B cell (primary cell): ENCODE data around the gene THADA. TPM values are rescaled to one million over a fixed set of nuclear protein-coding genes. Genes with fewer than 3 reads are reported as not detected.

Experiments used
- ATAC-seq: fragments of 200-7000 bp; cut with Tn5 transposase; one replicate; pipeline ENCODE4 v1.10.0; 2021; ENCODE audit warnings: low read depth, mild to moderate bottlenecking, moderate number of reproducible peaks, moderate library complexity
- CTCF ChIA-PET: fragments of 350-600 bp; sonication (Branson Sonifier 250); formaldehyde crosslinking; loops from one replicate; lab custom pipeline; 2021; ENCODE audit warnings: antibody characterized with exemption, inconsistent platforms; lab: Charles Lee
- POLR2A ChIA-PET: fragments of 350-600 bp; sonication (Branson Sonifier 250); formaldehyde crosslinking; loops from one replicate; lab custom pipeline; 2021; ENCODE audit warnings: antibody characterized with exemption; lab: Charles Lee
- DNase-seq: peaks from one replicate; pipeline ENCODE4 v3.0.0; 2013
- H2AFZ ChIP-seq: 2 replicates; pipeline ENCODE4 v1.6.1; 2012; ENCODE audit warnings: mild to moderate bottlenecking, low read depth, low read length; ENCODE audit not compliant: insufficient read depth, poor library complexity, severe bottlenecking
- H3K27ac ChIP-seq, 2 donors: 1 replicate in 1 of 2; 2 replicates in 1 of 2; pipeline ENCODE4 v1.5.1; 2012 to 2013; ENCODE audit warnings: low read length in 2 of 2, mild to moderate bottlenecking in 2 of 2, moderate library complexity in 1 of 2
- H3K27me3 ChIP-seq, 4 experiments: fragments of 200-600 bp in 1 of 4; sonication (generic) in 1 of 4; replicated peaks in 1 of 4; 1 replicate in 2 of 4; 2 replicates in 2 of 4; pipeline versions ENCODE4 v1.6.1 to v1.7.0; 2013 to 2016; ENCODE audit warnings: low read length in 3 of 4, mild to moderate bottlenecking in 2 of 4, mixed read lengths in 1 of 4, moderate library complexity in 1 of 4; ENCODE audit not compliant: insufficient read depth in 4 of 4, control insufficient read depth in 3 of 4; ENCODE audit errors: control extremely low read depth in 1 of 4
- H3K36me3 ChIP-seq, 2 experiments: replicated peaks in 1 of 2; 1 replicate in 1 of 2; 2 replicates in 1 of 2; pipeline versions ENCODE4 v1.6.1 to v1.7.1; 2013; ENCODE audit warnings: low read length in 1 of 2; ENCODE audit not compliant: insufficient read depth in 2 of 2, control insufficient read depth in 1 of 2; ENCODE audit errors: control extremely low read depth in 1 of 2, extremely low read depth in 1 of 2
- H3K4me1 ChIP-seq, 2 donors: fragments of 200-600 bp in 1 of 2; sonication (generic) in 1 of 2; 1 replicate in 1 of 2; 2 replicates in 1 of 2; pipeline versions ENCODE4 v1.5.1 to v1.6.1; 2013 to 2017; ENCODE audit warnings: low read length in 2 of 2; ENCODE audit not compliant: control insufficient read depth in 2 of 2, insufficient read depth in 2 of 2
- H3K4me2 ChIP-seq: replicated peaks from 2 replicates; pipeline ENCODE3; 2012; ENCODE audit warnings: mild to moderate bottlenecking, low read depth, low read length; ENCODE audit not compliant: poor library complexity, severe bottlenecking
- H3K4me3 ChIP-seq, 5 experiments: fragments of 200-600 bp in 1 of 5; sonication (generic) in 1 of 5; 1 replicate in 3 of 5; 2 replicates in 2 of 5; pipeline versions ENCODE4 v1.5.1 to v1.7.0; 2011 to 2016; ENCODE audit warnings: low read length in 4 of 5, mild to moderate bottlenecking in 4 of 5, low read depth in 2 of 5, control low read depth in 1 of 5, moderate library complexity in 1 of 5; ENCODE audit not compliant: insufficient read depth in 1 of 5; ENCODE audit errors: control extremely low read depth in 1 of 5, extremely low read depth in 1 of 5
- H3K79me2 ChIP-seq: fragments of 200-600 bp; sonication (generic); one replicate; pipeline ENCODE4 v1.6.0; 2016; ENCODE audit warnings: low read length; ENCODE audit not compliant: control insufficient read depth, insufficient read depth
- H3K9ac ChIP-seq: fragments of 200-600 bp; sonication (generic); 2 replicates; pipeline ENCODE4 v1.6.1; 2017; ENCODE audit warnings: mild to moderate bottlenecking, low read length, moderate library complexity
- H3K9me3 ChIP-seq, 3 donors: one replicate each; pipeline versions ENCODE4 v1.6.1 to v1.7.1; 2013; ENCODE audit warnings: low read length in 2 of 3; ENCODE audit not compliant: control insufficient read depth in 2 of 3, insufficient read depth in 1 of 3; ENCODE audit errors: control extremely low read depth in 1 of 3
- H4K20me1 ChIP-seq: 2 replicates; pipeline ENCODE4 v1.6.0; 2012; ENCODE audit warnings: mild to moderate bottlenecking, low read length; ENCODE audit not compliant: insufficient read depth, control insufficient read depth, poor library complexity, severe bottlenecking
- H3K27ac Mint-ChIP-seq: one replicate; pipeline ENCODE4 v1.8.0; 2021; ENCODE audit warnings: mixed read lengths
- H3K27me3 Mint-ChIP-seq: one replicate; pipeline ENCODE4 v1.8.0; 2021; ENCODE audit warnings: mixed read lengths
- H3K4me1 Mint-ChIP-seq: one replicate; pipeline ENCODE4 v1.8.0; 2021; ENCODE audit warnings: mixed read lengths
- H3K4me3 Mint-ChIP-seq: one replicate; pipeline ENCODE4 v1.8.0; 2021; ENCODE audit warnings: mixed read lengths
- H3K9me3 Mint-ChIP-seq: one replicate; pipeline ENCODE4 v1.8.0; 2022; ENCODE audit warnings: mixed read lengths; ENCODE audit not compliant: insufficient read depth
- EZH2 ChIP-seq: IDR thresholded peaks from 2 replicates; pipeline ENCODE4 v1.6.1; 2012; ENCODE audit warnings: borderline replicate concordance, low read depth, mild to moderate bottlenecking, moderate library complexity, low read length; ENCODE audit not compliant: insufficient read depth, poor library complexity, severe bottlenecking
- WGBS: methylation state at CpG from one replicate; pipeline ENCODE4 v1.1.5; 2013; ENCODE audit warnings: missing lambda C conversion rate; ENCODE audit not compliant: insufficient coverage; 5-methylcytosine and 5-hydroxymethylcytosine counted together
- intact Hi-C: fragments of 100-400 bp; cut with micrococcal nuclease; formaldehyde crosslinking; loops from one replicate; pipeline ENCODE4 v1.10.0; 2022
- polyA plus RNA-seq: library from polyadenylated mRNA; depleted of rRNA; stranded (reverse); fragments of >200 nt; gene quantifications from 2 replicates; pipeline ENCODE4 v1.2.3, GENCODE V29; 2012
- total RNA-seq, 2 donors: library from RNA; stranded (reverse); fragments of 120-200 nt in 1 of 2; gene quantifications; 1 replicate in 1 of 2; 2 replicates in 1 of 2; pipeline versions ENCODE4 v1.2.3 to v1.2.4, GENCODE V29; 2013 to 2022
- TF ChIP-seq, protein P1 (sequence below): fragments of 200-600 bp; IDR thresholded peaks from one replicate; pipeline ENCODE4 v1.8.0; 2022; ENCODE audit warnings: antibody characterized with exemption, mild to moderate bottlenecking

THADA gene
- total and polyA plus RNA-seq, 2 donors (not counting 1 experiment from before 2014, with no cell fraction given), result 17.6 to 48.5 TPM

DNA sequence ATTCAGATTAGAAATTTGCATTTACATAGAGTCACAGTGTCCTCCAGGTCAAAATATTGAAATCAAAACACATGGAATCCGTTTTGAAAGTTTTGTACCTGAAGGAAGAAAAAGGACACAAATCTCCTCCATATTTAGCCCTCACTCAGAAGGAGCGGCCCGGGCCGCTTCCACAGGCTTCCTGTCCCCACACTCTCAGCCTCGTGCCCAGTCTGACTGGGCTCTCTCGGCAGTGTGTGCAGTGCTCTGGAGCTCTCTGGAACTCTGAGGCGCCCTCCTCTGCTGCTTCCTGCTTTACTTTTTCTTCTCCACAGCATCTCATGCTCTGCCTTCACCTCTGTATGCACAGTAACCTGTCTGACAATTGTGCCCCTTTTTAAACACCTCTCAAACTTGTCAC, 347.2 kb downstream of the THADA start:
- H3K9me3 Mint-ChIP-seq, result no peaks in the 10 kb centered on the region
- no peak overlapping the region for H3K4me3 Mint-ChIP-seq
- H3K9ac ChIP-seq, result no peak overlapping the region
- H2AFZ ChIP-seq, result no peak overlapping the region
- no peaks in the 10 kb centered on the region for H3K27me3 ChIP-seq
- ATAC-seq (no peak), DNase-seq (no peak)
- H3K9me3 ChIP-seq, result no peaks in the 10 kb centered on the region
- no peak overlapping the region for H3K4me2 ChIP-seq
- no peaks in the 10 kb centered on the region for H3K79me2 ChIP-seq
- ChIA-PET CTCF (no interaction called here), POLR2A (no interaction called here)
- no peak for TF ChIP-seq EZH2
- TF ChIP-seq, protein P1, sequence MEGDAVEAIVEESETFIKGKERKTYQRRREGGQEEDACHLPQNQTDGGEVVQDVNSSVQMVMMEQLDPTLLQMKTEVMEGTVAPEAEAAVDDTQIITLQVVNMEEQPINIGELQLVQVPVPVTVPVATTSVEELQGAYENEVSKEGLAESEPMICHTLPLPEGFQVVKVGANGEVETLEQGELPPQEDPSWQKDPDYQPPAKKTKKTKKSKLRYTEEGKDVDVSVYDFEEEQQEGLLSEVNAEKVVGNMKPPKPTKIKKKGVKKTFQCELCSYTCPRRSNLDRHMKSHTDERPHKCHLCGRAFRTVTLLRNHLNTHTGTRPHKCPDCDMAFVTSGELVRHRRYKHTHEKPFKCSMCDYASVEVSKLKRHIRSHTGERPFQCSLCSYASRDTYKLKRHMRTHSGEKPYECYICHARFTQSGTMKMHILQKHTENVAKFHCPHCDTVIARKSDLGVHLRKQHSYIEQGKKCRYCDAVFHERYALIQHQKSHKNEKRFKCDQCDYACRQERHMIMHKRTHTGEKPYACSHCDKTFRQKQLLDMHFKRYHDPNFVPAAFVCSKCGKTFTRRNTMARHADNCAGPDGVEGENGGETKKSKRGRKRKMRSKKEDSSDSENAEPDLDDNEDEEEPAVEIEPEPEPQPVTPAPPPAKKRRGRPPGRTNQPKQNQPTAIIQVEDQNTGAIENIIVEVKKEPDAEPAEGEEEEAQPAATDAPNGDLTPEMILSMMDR, result no peak
- intact Hi-C loops, result no loop called here
- WGBS, result 96% methylated on average over 7 of the region's 7 CpGs
- H3K4me1 Mint-ChIP-seq, result no peaks in the 10 kb centered on the region
- H3K27ac Mint-ChIP-seq, result no peak overlapping the region
- no peaks in the 10 kb centered on the region for H4K20me1 ChIP-seq
- H3K36me3 ChIP-seq, result peaks cover 13 to 18% of the 10 kb centered on the region in 2 experiments
- H3K4me1 ChIP-seq, result no peaks in the 10 kb centered on the region
- no peak overlapping the region for H3K27ac ChIP-seq
- no peaks in the 10 kb centered on the region for H3K27me3 Mint-ChIP-seq
- H3K4me3 ChIP-seq, result no peak overlapping the region

GRCh38 chr2:43246641-43247040, 349.2 kb downstream of the THADA start:
- H3K9me3 ChIP-seq, result no peaks in the 10 kb centered on the region

More at GRCh38 chr2:43246641-43247040, 349.2 kb downstream of the THADA start:
- no peak overlapping the region for H3K4me3 ChIP-seq
- Mint-ChIP-seq H3K27ac (no peak overlapping the region), H3K4me3 (no peak overlapping the region), H3K4me1 (peaks cover 3% of the 10 kb centered on the region), H3K9me3 (no peaks in the 10 kb centered on the region), H3K27me3 (no peaks in the 10 kb centered on the region)
- no peaks in the 10 kb centered on the region for H3K27me3 ChIP-seq
- ChIA-PET CTCF (interaction anchor here (0.7 kb wide), 1 partner anchor 29 kb away, joined by 4 read pairs; no protein-coding TSS in a partner anchor), POLR2A (no interaction called here)
- no peaks in the 10 kb centered on the region for H4K20me1 ChIP-seq
- H3K4me2 ChIP-seq, result no peak overlapping the region
- 100% methylated on average over 2 of the region's 3 CpGs for WGBS
- H3K9ac ChIP-seq, result no peak overlapping the region
- no peaks in the 10 kb centered on the region for H3K79me2 ChIP-seq
- H3K4me1 ChIP-seq, result no peaks in the 10 kb centered on the region
- peaks cover 12 to 13% of the 10 kb centered on the region in 2 experiments for H3K36me3 ChIP-seq
- H3K27ac ChIP-seq, result no peak overlapping the region
- no peak overlapping the region for H2AFZ ChIP-seq
- DNase-seq (no peak), ATAC-seq (no peak)
- TF ChIP-seq, protein P1, result no peak
- no peak for TF ChIP-seq EZH2
- intact Hi-C loops, result no loop called here
